Adrenal gland (tissue), 5 donors: ENCODE data around the gene UBE2E3.

Experiments
- CTCF ChIP-seq, 6 experiments: fragments of 450-650 bp in 4 of 6; fragments of 200-600 bp in 2 of 6; sonication (generic) in 1 of 6; IDR thresholded peaks; 1 replicate in 5 of 6; 2 replicates in 1 of 6; pipeline versions ENCODE4 v1.5.1 to v1.8.0; 2016 to 2021; ENCODE audit warnings: antibody characterized with exemption in 6 of 6, mild to moderate bottlenecking in 2 of 6, moderate library complexity in 1 of 6
- POLR2A ChIP-seq, 2 donors: fragments of 450-650 bp; IDR thresholded peaks; one replicate each; pipeline ENCODE4 v1.6.1; 2017; ENCODE audit warnings: antibody characterized with exemption in 2 of 2, mild to moderate bottlenecking in 2 of 2, moderate library complexity in 1 of 2
- donor health status: DM: no; HTN: no; CAD: no.

DNA sequence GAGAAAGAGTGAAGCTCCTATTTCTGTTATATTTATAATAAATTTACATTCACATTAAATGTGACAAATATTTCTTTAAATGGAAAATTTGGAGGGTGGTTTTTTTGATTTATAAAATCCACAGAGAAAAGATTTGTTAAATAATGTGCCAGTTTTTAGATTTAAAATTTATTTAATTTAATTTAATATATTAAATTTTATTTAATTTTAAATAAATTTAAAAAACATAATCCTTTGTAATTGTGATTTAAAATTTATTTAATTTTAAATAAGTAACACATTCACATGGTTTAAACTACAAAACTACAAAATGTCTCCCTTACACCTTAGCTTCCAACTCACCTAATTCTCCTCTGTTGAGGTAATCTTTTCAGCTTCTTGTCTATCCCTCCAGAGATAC, 123.3 kb downstream of the UBE2E3 start:
- TF ChIP-seq CTCF (IDR thresholded peaks at IDR 0.05) (no peak), POLR2A (IDR thresholded peaks at IDR 0.05) (no peak)
